Measurements from ENCODE around the gene POU2F1. TPM values are rescaled to one million over a fixed set of nuclear protein-coding genes. Genes with fewer than 3 reads are reported as not detected.
A peak's percentile ranks its signal among the peaks of the same experiment; 100 is the strongest.

Gene POU2F1
- total RNA-seq, 4 donors from 2014 or later: 8.7 to 34.0 (median 9.6) TPM

DNA sequence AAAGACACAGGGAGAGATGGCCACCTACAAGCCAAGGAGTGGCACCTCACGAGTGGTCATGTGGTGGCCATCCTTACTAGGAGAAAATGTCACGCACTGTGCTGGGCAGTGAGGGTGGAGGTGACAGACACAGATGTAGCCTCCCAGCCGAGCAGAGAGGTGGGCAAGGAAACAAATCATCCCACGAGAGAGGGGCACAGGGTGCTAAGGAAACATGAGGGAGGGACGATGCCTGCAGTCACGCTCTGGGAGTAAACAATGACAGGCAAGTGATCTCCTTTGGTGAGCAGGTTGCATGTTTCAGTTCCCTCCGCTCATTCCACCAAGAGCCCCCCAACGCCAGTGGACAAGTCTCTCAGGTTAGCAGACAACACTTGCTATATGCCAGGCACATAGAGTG lies 231.8 kb downstream of the POU2F1 start:
- WGBS, 2 donors: 82 to 90% methylated on average over 8 of the region's 8 CpGs
- no peak overlapping the region for H3K4me3 ChIP-seq (ENCODE audit: low read depth, poor library complexity, severe bottlenecking)
- DNase-seq (ENCODE audit: low spot score in 2 of 2): no peak
- intact Hi-C loops (cut with DNase I; ENCODE audit: low total_unique reads): no loop called here
- TF ChIP-seq POLR2A (IDR thresholded peaks at IDR 0.05): no peak
- TF ChIP-seq, protein P1, sequence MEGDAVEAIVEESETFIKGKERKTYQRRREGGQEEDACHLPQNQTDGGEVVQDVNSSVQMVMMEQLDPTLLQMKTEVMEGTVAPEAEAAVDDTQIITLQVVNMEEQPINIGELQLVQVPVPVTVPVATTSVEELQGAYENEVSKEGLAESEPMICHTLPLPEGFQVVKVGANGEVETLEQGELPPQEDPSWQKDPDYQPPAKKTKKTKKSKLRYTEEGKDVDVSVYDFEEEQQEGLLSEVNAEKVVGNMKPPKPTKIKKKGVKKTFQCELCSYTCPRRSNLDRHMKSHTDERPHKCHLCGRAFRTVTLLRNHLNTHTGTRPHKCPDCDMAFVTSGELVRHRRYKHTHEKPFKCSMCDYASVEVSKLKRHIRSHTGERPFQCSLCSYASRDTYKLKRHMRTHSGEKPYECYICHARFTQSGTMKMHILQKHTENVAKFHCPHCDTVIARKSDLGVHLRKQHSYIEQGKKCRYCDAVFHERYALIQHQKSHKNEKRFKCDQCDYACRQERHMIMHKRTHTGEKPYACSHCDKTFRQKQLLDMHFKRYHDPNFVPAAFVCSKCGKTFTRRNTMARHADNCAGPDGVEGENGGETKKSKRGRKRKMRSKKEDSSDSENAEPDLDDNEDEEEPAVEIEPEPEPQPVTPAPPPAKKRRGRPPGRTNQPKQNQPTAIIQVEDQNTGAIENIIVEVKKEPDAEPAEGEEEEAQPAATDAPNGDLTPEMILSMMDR (IDR thresholded peaks at IDR 0.05): no peak

DNA sequence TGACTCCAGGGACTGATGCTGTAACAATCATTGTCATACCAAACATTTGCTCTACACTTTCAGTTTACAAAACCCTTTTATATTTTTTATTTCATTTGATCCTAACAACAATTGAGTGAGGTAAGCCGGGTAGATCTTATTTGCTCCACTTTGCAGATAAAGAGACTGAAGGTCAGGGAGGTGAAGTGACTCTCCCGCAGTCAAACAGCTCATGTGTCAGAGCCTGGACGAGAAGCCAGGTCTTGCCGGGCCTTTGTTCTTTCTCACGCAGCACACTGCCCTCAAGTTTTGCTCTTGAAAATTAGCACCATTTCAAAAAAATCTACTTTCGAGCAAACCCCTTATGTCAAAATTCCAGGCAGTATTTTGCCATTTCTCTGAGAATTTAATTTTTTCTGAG lies 232.4 kb downstream of the POU2F1 start:
- WGBS, 2 donors: 76 to 80% methylated on average over 6 of the region's 6 CpGs
- intact Hi-C loops (cut with DNase I; ENCODE audit: low total_unique reads): no loop called here
- TF ChIP-seq, protein P1 (IDR thresholded peaks at IDR 0.05): no peak
- TF ChIP-seq POLR2A (IDR thresholded peaks at IDR 0.05): no peak
- no peak overlapping the region for H3K4me3 ChIP-seq (ENCODE audit: low read depth, poor library complexity, severe bottlenecking)
- no peak for DNase-seq (ENCODE audit: low spot score in 2 of 2)

DNA sequence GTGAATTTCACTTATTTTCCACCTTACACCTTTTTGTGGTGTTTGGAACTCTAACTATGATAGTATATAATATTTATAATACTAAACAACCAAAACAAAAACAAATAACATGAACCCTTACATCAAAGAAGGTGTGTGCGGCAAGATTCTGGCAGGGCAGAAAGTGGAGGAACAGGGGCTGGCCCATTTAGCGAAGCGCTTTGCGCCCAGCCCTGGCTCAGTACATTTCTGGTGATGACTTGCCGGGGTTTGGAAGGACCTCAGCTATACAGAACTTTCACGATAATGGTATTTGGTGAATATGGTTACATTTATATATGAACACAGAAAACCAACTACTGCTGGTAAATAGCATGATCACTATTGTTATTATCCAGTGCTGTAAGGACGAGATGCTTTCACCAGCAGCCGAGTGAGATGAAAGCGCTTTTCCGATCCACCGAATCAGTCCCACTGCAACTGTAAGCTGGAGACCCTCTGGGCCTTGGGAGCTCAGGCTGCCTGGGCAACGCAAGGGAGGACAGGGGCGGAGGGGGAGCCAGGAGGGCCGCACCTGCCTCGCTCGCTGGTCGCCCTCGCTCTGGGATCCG lies 233.7 kb downstream of the POU2F1 start:
- intact Hi-C loops (cut with DNase I; ENCODE audit: low total_unique reads): no loop called here
- 24 to 35% methylated on average over 14 to 19 of the region's 19 CpGs for WGBS, 2 donors
- peak in 1 of 2 donors; percentile 68 for DNase-seq (ENCODE audit: low spot score in 2 of 2)
- H3K4me3 ChIP-seq (ENCODE audit: low read depth, poor library complexity, severe bottlenecking): peak overlapping the region; percentile 61
- TF ChIP-seq POLR2A (IDR thresholded peaks at IDR 0.05): no peak
- TF ChIP-seq, protein P1 (IDR thresholded peaks at IDR 0.05): no peak

DNA sequence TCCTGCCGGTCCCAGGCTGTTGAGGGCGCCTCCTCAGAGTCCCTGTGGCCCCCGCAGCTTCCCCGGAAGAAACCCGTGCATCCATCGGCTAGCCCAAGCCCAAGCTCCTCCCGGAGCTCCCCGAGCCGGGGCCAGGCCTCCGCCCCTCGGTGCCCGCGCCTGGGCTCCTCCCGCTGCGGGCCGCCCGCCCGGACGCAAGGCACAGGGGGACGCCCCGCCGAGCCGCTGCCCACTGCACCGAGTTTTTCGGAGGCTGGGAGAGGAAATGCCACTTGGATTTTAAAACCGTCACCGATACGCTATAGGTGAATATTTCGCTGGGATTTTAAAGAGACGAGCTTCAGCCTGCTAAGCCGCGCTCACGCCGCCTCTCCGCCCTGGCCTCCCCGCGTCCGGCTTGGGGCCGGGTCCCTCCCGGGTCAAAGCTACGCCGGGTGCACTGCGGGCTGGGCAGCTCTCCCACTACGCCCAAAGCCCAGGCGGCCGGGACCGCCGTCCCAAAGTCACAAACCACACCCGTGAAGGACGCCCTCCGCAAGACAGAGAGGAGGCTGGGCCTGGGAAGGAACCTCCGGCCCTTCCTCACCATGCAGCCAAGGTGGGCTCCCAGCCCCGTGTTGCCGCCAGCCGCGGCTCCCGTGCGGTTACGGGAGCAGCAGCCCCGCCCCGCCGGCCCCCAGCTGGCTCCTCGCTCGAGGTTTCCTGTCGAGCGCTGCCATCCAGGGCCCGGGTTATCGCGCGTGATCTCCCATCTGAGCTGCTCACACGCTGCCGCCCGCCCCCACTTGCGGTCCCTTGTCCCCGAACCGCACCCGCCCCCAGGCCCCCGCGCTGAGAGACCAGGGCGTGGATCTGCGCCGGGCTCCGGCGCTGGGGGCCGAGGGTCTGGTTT lies 234.5 kb downstream of the POU2F1 start:
- WGBS, 2 donors: 0% methylated on average over 15 to 40 of the region's 85 CpGs
- DNase-seq (ENCODE audit: low spot score in 2 of 2): peak in 1 of 2 donors; percentile 94
- peak overlapping the region; percentile 61 for H3K4me3 ChIP-seq (ENCODE audit: low read depth, poor library complexity, severe bottlenecking)
- intact Hi-C loops (cut with DNase I; ENCODE audit: low total_unique reads): no loop called here
- TF ChIP-seq, protein P1 (IDR thresholded peaks at IDR 0.05): no peak

DNA sequence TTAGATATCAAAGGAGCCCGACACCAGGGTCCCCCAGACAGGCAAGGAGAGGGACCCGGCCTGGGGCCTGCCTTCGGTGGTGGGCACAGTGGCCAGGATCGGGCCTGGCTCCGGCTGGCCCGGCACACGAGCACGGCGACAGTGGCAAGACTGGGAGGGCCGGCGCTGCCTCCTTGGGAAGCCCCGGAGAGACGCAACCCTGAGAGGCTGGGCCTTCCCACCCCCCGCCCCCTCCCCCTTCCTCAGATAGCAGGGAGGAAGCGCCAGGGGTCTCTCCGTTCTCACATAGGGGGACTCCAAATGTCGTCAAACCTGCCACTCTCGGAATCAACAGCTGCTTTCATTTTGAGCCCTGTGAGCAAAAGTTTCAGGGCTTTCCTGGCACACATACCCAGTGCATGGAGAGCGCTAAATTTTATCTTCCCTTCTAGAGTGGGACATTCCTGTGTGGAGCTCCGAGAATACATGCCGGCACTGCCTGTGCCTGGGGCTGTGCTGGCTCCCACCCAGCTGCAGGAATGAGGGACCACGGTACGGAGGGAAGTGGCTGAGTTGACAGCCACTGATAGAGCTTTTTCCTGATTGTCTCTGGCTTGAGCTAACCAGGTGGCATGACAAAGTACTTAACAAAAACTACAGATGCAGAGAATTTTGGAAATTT lies 235.2 kb downstream of the POU2F1 start:
- TF ChIP-seq POLR2A (IDR thresholded peaks at IDR 0.05): no peak
- TF ChIP-seq, protein P1 (IDR thresholded peaks at IDR 0.05): no peak
- WGBS, 2 donors: 1 to 3% methylated on average over 8 to 21 of the region's 23 CpGs
- intact Hi-C loops (cut with DNase I; ENCODE audit: low total_unique reads): no loop called here
- peak overlapping the region; percentile 61 for H3K4me3 ChIP-seq (ENCODE audit: low read depth, poor library complexity, severe bottlenecking)
- peak in 1 of 2 donors; percentile 90 for DNase-seq (ENCODE audit: low spot score in 2 of 2)

Measured in lower leg skin (tissue), 4 donors.